ENCODE measurements around the gene ARHGEF1. TPM values are rescaled to one million over a fixed set of nuclear protein-coding genes. Genes with fewer than 3 reads are reported as not detected.

Gene ARHGEF1
- total RNA-seq, 2 experiments from 2014 or later, result 515 to 537 TPM

Small RNA genes lying within 50 kb of the gene (microRNA-seq; reads per million reads assigned to microRNA genes)
- not detected for gene MIR6797

Other genes starting within 250 kb of the ARHGEF1 start
- not detected for gene CEACAM7, start 194.9 kb upstream of the ARHGEF1 start, total RNA-seq
- not detected for gene CEACAM5, start 174.6 kb upstream of the ARHGEF1 start, total RNA-seq
- gene CEACAM6, start 127.7 kb upstream of the ARHGEF1 start, total RNA-seq, result not detected
- not detected for gene CEACAM3, start 86.6 kb upstream of the ARHGEF1 start, total RNA-seq
- gene LYPD4, start 38.5 kb upstream of the ARHGEF1 start, total RNA-seq, result not detected
- not detected for gene DMRTC2, start 38.1 kb upstream of the ARHGEF1 start, total RNA-seq
- gene RPS19, start 22.9 kb upstream of the ARHGEF1 start, total RNA-seq, result 1,000 to 10,000 TPM; 3,024 to 3,056 TPM
- gene CD79A, start 5.9 kb upstream of the ARHGEF1 start, total RNA-seq, result 10 to 100 TPM; 17.4 to 21.5 TPM
- 1 to 10 TPM in 1 of 2 experiments, under 1 TPM in 1; 0.84 to 1.1 TPM for gene ERFL, start 45.3 kb downstream of the ARHGEF1 start, total RNA-seq
- gene RABAC1, start 76.1 kb downstream of the ARHGEF1 start, total RNA-seq, result 10 to 100 TPM; 63.0 to 63.4 TPM
- 1 to 10 TPM; 2.3 to 3.3 TPM for gene ATP1A3, start 111.0 kb downstream of the ARHGEF1 start, total RNA-seq
- gene GRIK5, start 187.0 kb downstream of the ARHGEF1 start, total RNA-seq, result under 1 TPM; 0.37 to 0.73 TPM
- gene ZNF574, start 193.0 kb downstream of the ARHGEF1 start, total RNA-seq, result 10 to 100 TPM; 14.0 to 14.3 TPM
- gene POU2F2, start 249.3 kb downstream of the ARHGEF1 start, total RNA-seq, result 10 to 100 TPM; 15.7 to 16.3 TPM